Coronary artery (tissue), 2 donors: Measurements from ENCODE around the gene CTNNB1.

ENCODE experiments used
- DNase-seq: peaks from one replicate; pipeline ENCODE4 v3.0.0-alpha.2; 2017; ENCODE audit warnings: low spot score
- H3K27ac ChIP-seq, 2 donors: fragments of 200-600 bp; sonication (generic); one replicate each; pipeline ENCODE4 v1.5.1; 2016 to 2019
- H3K4me3 ChIP-seq: fragments of 200-600 bp; sonication (generic); 2 replicates; pipeline ENCODE4 v1.5.1; 2016; ENCODE audit warnings: mild to moderate bottlenecking, moderate library complexity
- TF ChIP-seq, protein P1 (sequence below): fragments of 200-600 bp; sonication (generic); IDR thresholded peaks from one replicate; pipeline ENCODE4 v1.5.1; 2019; ENCODE audit warnings: antibody characterized with exemption

Gene CTNNB1

DNA sequence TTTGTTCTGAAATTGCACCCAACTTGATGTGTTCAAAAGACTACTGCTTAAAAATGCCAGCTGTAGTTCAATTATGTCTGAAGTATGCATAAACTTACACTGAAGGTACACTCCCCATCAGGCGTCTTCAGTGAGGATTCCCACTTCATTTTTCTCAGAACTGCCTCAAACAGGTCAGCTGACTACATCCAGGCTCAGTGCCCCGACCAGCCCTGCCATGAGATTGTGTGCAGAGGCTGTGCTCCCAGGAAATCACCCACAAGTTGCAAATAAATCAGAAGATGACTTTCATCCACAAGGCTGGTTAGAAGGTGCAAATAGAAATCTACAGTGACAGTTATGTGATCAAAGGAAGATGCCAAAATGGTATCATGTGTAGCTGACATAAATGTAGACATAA, 51.5 kb downstream of the CTNNB1 start:
- DNase-seq, result no peak
- H3K27ac ChIP-seq, result no peak overlapping the region
- no peak overlapping the region for H3K4me3 ChIP-seq
- TF ChIP-seq, protein P1, sequence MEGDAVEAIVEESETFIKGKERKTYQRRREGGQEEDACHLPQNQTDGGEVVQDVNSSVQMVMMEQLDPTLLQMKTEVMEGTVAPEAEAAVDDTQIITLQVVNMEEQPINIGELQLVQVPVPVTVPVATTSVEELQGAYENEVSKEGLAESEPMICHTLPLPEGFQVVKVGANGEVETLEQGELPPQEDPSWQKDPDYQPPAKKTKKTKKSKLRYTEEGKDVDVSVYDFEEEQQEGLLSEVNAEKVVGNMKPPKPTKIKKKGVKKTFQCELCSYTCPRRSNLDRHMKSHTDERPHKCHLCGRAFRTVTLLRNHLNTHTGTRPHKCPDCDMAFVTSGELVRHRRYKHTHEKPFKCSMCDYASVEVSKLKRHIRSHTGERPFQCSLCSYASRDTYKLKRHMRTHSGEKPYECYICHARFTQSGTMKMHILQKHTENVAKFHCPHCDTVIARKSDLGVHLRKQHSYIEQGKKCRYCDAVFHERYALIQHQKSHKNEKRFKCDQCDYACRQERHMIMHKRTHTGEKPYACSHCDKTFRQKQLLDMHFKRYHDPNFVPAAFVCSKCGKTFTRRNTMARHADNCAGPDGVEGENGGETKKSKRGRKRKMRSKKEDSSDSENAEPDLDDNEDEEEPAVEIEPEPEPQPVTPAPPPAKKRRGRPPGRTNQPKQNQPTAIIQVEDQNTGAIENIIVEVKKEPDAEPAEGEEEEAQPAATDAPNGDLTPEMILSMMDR, result no peak

DNA sequence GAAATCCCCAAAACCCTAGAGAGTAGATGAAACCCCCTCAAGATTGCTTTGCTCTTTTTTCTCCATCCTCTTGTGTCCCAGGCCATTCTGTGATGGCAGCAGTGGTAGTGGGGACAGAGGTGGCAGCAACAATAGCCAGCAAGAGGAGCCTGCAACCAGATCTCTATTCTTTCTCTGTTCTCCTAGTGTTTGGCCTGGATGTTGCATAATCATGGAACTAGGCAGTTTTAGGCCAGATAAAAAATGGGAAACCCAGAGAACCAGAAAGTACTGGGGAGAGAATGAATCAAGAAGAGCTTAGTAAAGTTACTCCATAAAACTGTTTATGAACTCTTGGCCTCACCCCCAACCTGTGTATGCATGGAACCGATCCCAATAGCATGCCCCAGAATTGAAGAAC, 52.3 kb downstream of the CTNNB1 start:
- no peak for DNase-seq
- TF ChIP-seq, protein P1, result no peak
- no peak overlapping the region for H3K27ac ChIP-seq
- H3K4me3 ChIP-seq, result no peak overlapping the region

DNA sequence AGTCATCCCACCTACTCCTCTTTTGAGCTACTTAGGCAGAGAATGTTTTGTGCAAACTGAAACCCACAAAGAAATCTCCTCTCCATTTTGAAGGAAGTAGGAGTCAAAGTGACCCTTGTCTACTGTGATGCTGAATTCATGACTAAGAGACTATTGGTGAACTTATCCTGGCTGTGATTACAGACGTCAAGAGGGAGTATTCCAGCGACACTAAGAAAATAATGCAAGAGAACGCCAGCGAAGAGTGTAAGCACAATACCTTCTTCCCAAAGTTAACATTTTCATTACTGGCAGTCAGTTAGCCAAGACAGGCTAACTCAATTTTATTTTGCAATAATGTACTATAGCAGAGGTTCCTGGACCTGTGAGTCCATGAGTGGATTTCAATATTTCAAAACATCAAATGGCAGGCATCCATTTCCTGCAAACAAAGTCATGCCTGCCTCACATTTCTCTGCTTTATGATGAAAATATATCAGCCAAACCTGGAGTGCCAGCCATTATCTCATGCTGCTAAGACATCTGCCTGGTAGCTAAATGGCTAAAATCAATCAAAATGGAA, 59.0 kb downstream of the CTNNB1 start:
- TF ChIP-seq, protein P1, result no peak
- no peak for DNase-seq
- Histone ChIP-seq H3K27ac (no peak overlapping the region), H3K4me3 (no peak overlapping the region)

DNA sequence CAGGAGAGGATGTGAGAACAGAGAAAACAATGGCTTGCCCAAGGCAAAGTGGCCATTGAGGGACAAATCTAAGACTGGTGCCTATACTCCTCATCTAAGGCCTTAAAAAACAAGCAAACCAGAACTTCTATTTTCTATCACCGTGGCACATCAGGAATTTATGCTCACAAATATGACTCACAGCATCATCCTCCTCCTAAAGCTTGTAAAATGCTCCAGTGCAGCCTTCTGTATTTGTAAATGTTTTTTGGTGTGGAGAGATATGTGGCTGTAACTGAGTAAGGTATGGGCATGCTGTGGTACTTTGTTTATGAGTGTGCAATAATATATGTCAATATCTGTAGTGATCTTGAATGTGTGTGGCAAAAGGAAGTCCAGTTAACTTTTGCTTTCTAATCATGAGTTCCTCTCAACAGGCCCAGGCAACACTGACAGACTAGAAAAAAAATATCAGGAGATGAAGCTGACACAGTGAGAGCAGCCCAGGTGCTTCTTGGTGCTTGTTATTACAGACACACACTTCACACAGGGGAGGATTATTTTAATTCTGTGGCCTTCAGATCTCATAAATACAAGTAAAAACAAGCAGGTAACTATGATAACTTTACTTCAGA, 60.3 kb downstream of the CTNNB1 start:
- Histone ChIP-seq H3K4me3 (no peak overlapping the region), H3K27ac (no peak overlapping the region)

DNA sequence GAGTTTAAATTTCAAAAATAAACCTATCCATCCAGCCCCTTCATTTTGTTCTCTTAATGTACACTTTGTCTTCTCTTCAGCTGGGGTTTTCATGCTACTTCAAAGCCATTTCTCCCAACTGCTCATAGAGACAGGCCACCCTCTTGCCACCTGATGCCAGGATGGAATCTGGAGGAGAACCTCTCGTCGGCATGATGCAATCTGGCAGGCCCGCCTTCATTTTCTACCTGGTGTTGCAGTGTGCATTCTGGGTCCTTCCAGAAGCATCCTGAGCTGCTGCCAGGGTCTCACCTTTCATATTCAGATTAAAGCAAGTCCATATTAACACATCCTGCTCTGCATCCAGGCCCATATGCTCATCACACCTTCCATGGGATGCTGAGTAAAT, 60.8 kb downstream of the CTNNB1 start:
- H3K27ac ChIP-seq, result no peak overlapping the region
- no peak overlapping the region for H3K4me3 ChIP-seq
- TF ChIP-seq, protein P1, result no peak
- DNase-seq, result no peak

More for the DNA sequence above, 60.3 kb downstream of the CTNNB1 start:
- no peak for DNase-seq
- TF ChIP-seq, protein P1, result no peak

DNA sequence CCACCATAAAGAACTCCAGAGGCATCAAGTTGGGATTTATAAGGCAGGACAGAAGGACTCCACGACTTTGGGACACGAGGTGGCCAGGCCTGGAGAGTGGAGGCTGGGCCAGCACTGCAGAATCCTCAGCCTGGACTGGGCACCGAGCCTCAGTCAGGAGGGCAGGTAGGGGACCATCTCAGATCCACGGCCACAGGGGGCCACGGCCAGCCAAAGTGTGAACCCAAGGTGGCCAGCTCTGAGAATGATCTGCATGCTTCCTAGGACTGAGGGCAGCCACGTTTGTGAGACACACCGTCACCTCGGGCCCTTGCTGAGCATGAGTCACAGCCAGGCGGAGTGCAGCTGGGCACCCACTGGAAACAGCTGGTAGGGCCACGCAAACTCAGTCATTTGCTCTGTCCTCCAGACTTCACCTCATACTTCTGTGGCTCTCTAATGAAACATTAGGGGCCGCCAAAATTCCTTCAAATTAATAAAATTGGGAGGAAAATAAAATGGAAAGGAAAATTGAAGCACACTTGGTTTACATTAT, 65.8 kb downstream of the CTNNB1 start:
- DNase-seq, result no peak
- TF ChIP-seq, protein P1, result no peak
- Histone ChIP-seq H3K4me3 (no peak overlapping the region), H3K27ac (no peak overlapping the region)

DNA sequence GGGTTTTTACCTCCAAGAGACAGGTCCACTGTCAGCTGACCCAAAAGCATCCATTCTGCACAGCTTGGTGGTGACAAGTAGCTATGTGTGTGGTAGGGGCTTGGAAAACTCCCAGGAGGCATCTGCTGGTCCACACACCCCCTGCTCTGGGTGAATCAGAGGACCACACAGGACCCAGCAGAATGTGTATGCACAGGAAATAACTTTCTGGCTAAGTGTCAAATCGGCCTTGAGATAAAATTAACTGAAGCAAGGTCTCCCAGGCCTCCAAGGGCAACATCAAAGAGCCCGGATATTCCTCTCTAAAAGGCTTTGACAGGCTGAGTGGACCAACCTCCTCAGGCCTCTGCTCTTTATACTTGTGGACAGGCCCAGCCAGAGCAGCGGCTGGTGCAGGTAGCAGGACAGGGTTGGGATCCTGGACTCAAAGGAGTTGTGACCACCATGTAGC, 66.5 kb downstream of the CTNNB1 start:
- TF ChIP-seq, protein P1, result no peak
- no peak overlapping the region for H3K4me3 ChIP-seq
- no peak overlapping the region for H3K27ac ChIP-seq
- no peak for DNase-seq
